Trophoblast cell (in vitro differentiated cells and primary cell): Measurements from ENCODE around the gene HOXD4.

Experiments
- DNase-seq, 2 donors: peaks; one replicate each; pipeline ENCODE4 v3.0.0-alpha.2; 2016
- H2AFZ ChIP-seq: 2 replicates; pipeline ENCODE4 v1.6.1; 2013; ENCODE audit warnings: low read length, moderate library complexity, mild to moderate bottlenecking; ENCODE audit not compliant: insufficient read depth, poor library complexity
- H2AK5ac ChIP-seq: 2 replicates; pipeline ENCODE4 v1.6.1; 2013; ENCODE audit warnings: mild to moderate bottlenecking, low read length
- H2BK120ac ChIP-seq: 2 replicates; pipeline ENCODE4 v1.6.1; 2013; ENCODE audit warnings: low read length, mild to moderate bottlenecking, moderate library complexity; ENCODE audit not compliant: insufficient read depth, poor library complexity
- H2BK12ac ChIP-seq: 2 replicates; pipeline ENCODE4 v1.6.1; 2013; ENCODE audit warnings: mild to moderate bottlenecking, low read length, moderate library complexity
- H2BK5ac ChIP-seq: 2 replicates; pipeline ENCODE4 v1.6.1; 2013; ENCODE audit warnings: low read length, low read depth, moderate library complexity, mild to moderate bottlenecking; ENCODE audit not compliant: poor library complexity
- H3K14ac ChIP-seq: 2 replicates; pipeline ENCODE4 v1.6.1; 2013; ENCODE audit warnings: mild to moderate bottlenecking, low read length
- H3K18ac ChIP-seq: 2 replicates; pipeline ENCODE4 v1.6.1; 2013; ENCODE audit warnings: mild to moderate bottlenecking, low read length
- H3K23ac ChIP-seq: 2 replicates; pipeline ENCODE4 v1.6.1; 2013; ENCODE audit warnings: low read length
- H3K27ac ChIP-seq: 2 replicates; pipeline ENCODE4 v1.5.1; 2013; ENCODE audit warnings: low read depth, mild to moderate bottlenecking, inconsistent platforms, low read length, moderate library complexity
- H3K27me3 ChIP-seq: 2 replicates; pipeline ENCODE4 v1.6.1; 2013; ENCODE audit warnings: inconsistent platforms, mild to moderate bottlenecking, low read length, moderate library complexity; ENCODE audit not compliant: insufficient read depth
- H3K36me3 ChIP-seq, 2 experiments: 1 replicate in 1 of 2; 2 replicates in 1 of 2; pipeline ENCODE4 v1.6.1; 2013; ENCODE audit warnings: low read length in 2 of 2, mild to moderate bottlenecking in 2 of 2, moderate library complexity in 1 of 2; ENCODE audit not compliant: insufficient read depth in 2 of 2, control insufficient read depth in 1 of 2
- H3K4ac ChIP-seq: 2 replicates; pipeline ENCODE4 v1.6.1; 2013; ENCODE audit warnings: low read depth, mild to moderate bottlenecking, low read length, moderate library complexity
- H3K4me1 ChIP-seq, 2 experiments: 1 replicate in 1 of 2; 2 replicates in 1 of 2; pipeline ENCODE4 v1.6.1; 2013; ENCODE audit warnings: low read length in 2 of 2, mild to moderate bottlenecking in 2 of 2, moderate library complexity in 1 of 2; ENCODE audit not compliant: insufficient read depth in 2 of 2, control insufficient read depth in 1 of 2
- H3K4me2 ChIP-seq: 2 replicates; pipeline ENCODE4 v1.6.1; 2013; ENCODE audit warnings: inconsistent platforms, mild to moderate bottlenecking, low read length, moderate library complexity
- H3K4me3 ChIP-seq: 2 replicates; pipeline ENCODE4 v1.5.1; 2013; ENCODE audit warnings: mild to moderate bottlenecking, low read depth, low read length, inconsistent platforms
- H3K79me1 ChIP-seq: one replicate; pipeline ENCODE4 v1.6.1; 2013; ENCODE audit warnings: low read length
- H3K79me2 ChIP-seq: 2 replicates; pipeline ENCODE4 v1.6.1; 2013; ENCODE audit warnings: low read length, mild to moderate bottlenecking; ENCODE audit not compliant: control insufficient read depth, insufficient read depth, poor library complexity
- H3K9ac ChIP-seq: 2 replicates; pipeline ENCODE4 v1.6.1; 2013; ENCODE audit warnings: mild to moderate bottlenecking, low read length
- H3K9me3 ChIP-seq: 2 replicates; pipeline ENCODE4 v1.6.1; 2013; ENCODE audit warnings: low read depth, mild to moderate bottlenecking, control low read depth, inconsistent platforms, low read length; ENCODE audit not compliant: insufficient read depth
- H4K12ac ChIP-seq: 2 replicates; pipeline ENCODE4 v1.6.1; 2013; ENCODE audit warnings: low read depth, mild to moderate bottlenecking, low read length, moderate library complexity
- H4K8ac ChIP-seq: 2 replicates; pipeline ENCODE4 v1.6.1; 2013; ENCODE audit warnings: low read depth, mild to moderate bottlenecking, low read length, moderate library complexity
- H4K91ac ChIP-seq: one replicate; pipeline ENCODE4 v1.6.1; 2013; ENCODE audit warnings: low read depth, mild to moderate bottlenecking, low read length, moderate library complexity
- WGBS: extraction: QIAGEN DNeasy Blood & Tissue Kit; methylation state at CpG from one replicate; pipeline ENCODE4 v1.1.7; 2013; ENCODE audit warnings: missing lambda C conversion rate; ENCODE audit not compliant: insufficient read length, insufficient coverage; ENCODE audit errors: extremely low coverage; 5-methylcytosine and 5-hydroxymethylcytosine counted together

Gene HOXD4

GRCh38 chr2:176157499-176158185, 6.3 kb downstream of the HOXD4 start:
- H3K18ac ChIP-seq = no peak overlapping the region
- peaks cover 22% of the 10 kb centered on the region for H3K9me3 ChIP-seq
- no peak overlapping the region for H3K27ac ChIP-seq
- H2BK120ac ChIP-seq = no peak overlapping the region
- no peak overlapping the region for H3K9ac ChIP-seq
- no peak overlapping the region for H4K8ac ChIP-seq
- H3K36me3 ChIP-seq = no peaks in the 10 kb centered on the region
- no peak overlapping the region for H4K91ac ChIP-seq
- H3K23ac ChIP-seq = no peak overlapping the region
- H3K4ac ChIP-seq = no peak overlapping the region
- no CpG with 5 or more reads among the region's 43 CpGs for WGBS
- H3K79me2 ChIP-seq = no peaks in the 10 kb centered on the region
- H3K4me3 ChIP-seq = no peak overlapping the region
- no peak overlapping the region for H4K12ac ChIP-seq
- no peak overlapping the region for H2BK5ac ChIP-seq
- no peak overlapping the region for H2AK5ac ChIP-seq
- H2BK12ac ChIP-seq = no peak overlapping the region
- H3K79me1 ChIP-seq = no peaks in the 10 kb centered on the region
- peak overlapping the region; percentile 37 for H3K4me2 ChIP-seq
- H3K14ac ChIP-seq = no peak overlapping the region
- peak in 1 of 2 donors; percentile 6 for DNase-seq
- H3K4me1 ChIP-seq = peaks cover 0 to 8% of the 10 kb centered on the region in 2 experiments
- H2AFZ ChIP-seq = no peak overlapping the region
- peaks cover 92% of the 10 kb centered on the region for H3K27me3 ChIP-seq

DNA sequence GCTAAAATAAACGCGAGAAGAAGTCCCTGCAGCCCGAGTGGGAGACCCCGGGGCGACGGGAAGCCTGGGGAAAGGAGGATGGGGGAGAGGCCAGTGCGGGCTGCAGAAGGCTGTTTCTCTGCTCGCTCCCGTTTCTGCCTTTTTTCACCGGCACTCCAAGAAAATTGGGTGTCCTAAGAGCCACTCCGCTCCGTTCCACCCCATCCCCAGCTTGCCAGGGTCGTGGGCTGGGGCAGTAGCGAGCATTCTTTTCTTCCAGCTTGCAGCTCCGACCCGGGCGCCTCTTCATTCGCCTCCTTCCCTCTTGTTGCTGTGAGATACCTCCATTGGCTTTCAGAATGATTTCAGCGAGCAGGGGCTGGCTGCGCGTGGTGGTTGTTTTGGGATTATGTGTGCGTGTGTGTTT, 6.8 kb downstream of the HOXD4 start:
- Histone ChIP-seq H3K9ac (no peak overlapping the region), H3K4me2 (peak overlapping the region; percentile 19)

GRCh38 chr2:176158855-176159662, 7.7 kb downstream of the HOXD4 start:
- no CpG with 5 or more reads among the region's 39 CpGs for WGBS

More for the DNA sequence above, 6.8 kb downstream of the HOXD4 start:
- no peak for DNase-seq
- H3K27ac ChIP-seq = no peak overlapping the region
- no peak overlapping the region for H3K18ac ChIP-seq
- no peaks in the 10 kb centered on the region for H3K36me3 ChIP-seq
- peaks cover 93% of the 10 kb centered on the region for H3K27me3 ChIP-seq
- no peak overlapping the region for H3K14ac ChIP-seq
- no CpG with 5 or more reads among the region's 22 CpGs for WGBS
- H2BK5ac ChIP-seq = no peak overlapping the region
- H2BK120ac ChIP-seq = no peak overlapping the region
- no peak overlapping the region for H3K4ac ChIP-seq
- H3K4me1 ChIP-seq = peaks cover 0 to 8% of the 10 kb centered on the region in 2 experiments
- H4K8ac ChIP-seq = no peak overlapping the region
- H2AFZ ChIP-seq = no peak overlapping the region
- H3K23ac ChIP-seq = no peak overlapping the region
- no peak overlapping the region for H4K12ac ChIP-seq
- no peak overlapping the region for H2BK12ac ChIP-seq
- H3K4me3 ChIP-seq = no peak overlapping the region
- peaks cover 24% of the 10 kb centered on the region for H3K9me3 ChIP-seq
- no peaks in the 10 kb centered on the region for H3K79me2 ChIP-seq
- no peaks in the 10 kb centered on the region for H3K79me1 ChIP-seq
- H2AK5ac ChIP-seq = no peak overlapping the region
- H4K91ac ChIP-seq = no peak overlapping the region

GRCh38 chr2:176159663-176160250, 8.4 kb downstream of the HOXD4 start:
- no peak for DNase-seq
- Histone ChIP-seq H3K27me3 (peaks cover 96% of the 10 kb centered on the region), H2AFZ (no peak overlapping the region), H4K12ac (no peak overlapping the region), H4K91ac (no peak overlapping the region), H2BK5ac (no peak overlapping the region), H3K4ac (no peak overlapping the region), H3K36me3 (no peaks in the 10 kb centered on the region), H3K23ac (no peak overlapping the region), H3K4me2 (peak overlapping the region; percentile 7), H4K8ac (no peak overlapping the region), H3K9ac (no peak overlapping the region), H3K27ac (no peak overlapping the region), H3K14ac (no peak overlapping the region), H3K79me2 (no peaks in the 10 kb centered on the region), H2AK5ac (no peak overlapping the region), H3K79me1 (no peaks in the 10 kb centered on the region), H3K4me1 (peaks cover 0 to 8% of the 10 kb centered on the region in 2 experiments), H2BK120ac (no peak overlapping the region), H2BK12ac (no peak overlapping the region), H3K4me3 (no peak overlapping the region), H3K9me3 (peaks cover 27% of the 10 kb centered on the region), H3K18ac (no peak overlapping the region)
- no CpG with 5 or more reads among the region's 44 CpGs for WGBS

More at GRCh38 chr2:176158855-176159662, 7.7 kb downstream of the HOXD4 start:
- H3K14ac ChIP-seq = no peak overlapping the region
- H3K36me3 ChIP-seq = no peaks in the 10 kb centered on the region
- H3K4me3 ChIP-seq = no peak overlapping the region
- no peak overlapping the region for H3K23ac ChIP-seq
- H2AK5ac ChIP-seq = no peak overlapping the region
- H2BK5ac ChIP-seq = no peak overlapping the region
- H2BK120ac ChIP-seq = no peak overlapping the region
- no peak overlapping the region for H3K27ac ChIP-seq
- H3K4me1 ChIP-seq = peaks cover 0 to 8% of the 10 kb centered on the region in 2 experiments
- no peak overlapping the region for H2AFZ ChIP-seq
- H3K27me3 ChIP-seq = peaks cover 95% of the 10 kb centered on the region
- peaks cover 27% of the 10 kb centered on the region for H3K9me3 ChIP-seq
- no peaks in the 10 kb centered on the region for H3K79me1 ChIP-seq
- H3K18ac ChIP-seq = no peak overlapping the region
- H3K4me2 ChIP-seq = no peak overlapping the region
- H4K91ac ChIP-seq = no peak overlapping the region
- no peak overlapping the region for H4K12ac ChIP-seq
- no peaks in the 10 kb centered on the region for H3K79me2 ChIP-seq
- H3K9ac ChIP-seq = no peak overlapping the region
- no peak overlapping the region for H2BK12ac ChIP-seq
- H4K8ac ChIP-seq = no peak overlapping the region
- DNase-seq = no peak
- no peak overlapping the region for H3K4ac ChIP-seq
